Putamen (tissue), 1 donor: Measurements from ENCODE around the gene PCDHGC4.

ENCODE experiments used
- DNase-seq: peaks from one replicate; pipeline ENCODE4 v3.0.0-alpha.2; 2016; ENCODE audit warnings: low spot score

PCDHGC4 gene

GRCh38 chr5:141529002-141529401 lies 44.2 kb downstream of the PCDHGC4 start:
- no peak for DNase-seq

GRCh38 chr5:141529873-141530272 lies 45.0 kb downstream of the PCDHGC4 start:
- DNase-seq = no peak

DNA sequence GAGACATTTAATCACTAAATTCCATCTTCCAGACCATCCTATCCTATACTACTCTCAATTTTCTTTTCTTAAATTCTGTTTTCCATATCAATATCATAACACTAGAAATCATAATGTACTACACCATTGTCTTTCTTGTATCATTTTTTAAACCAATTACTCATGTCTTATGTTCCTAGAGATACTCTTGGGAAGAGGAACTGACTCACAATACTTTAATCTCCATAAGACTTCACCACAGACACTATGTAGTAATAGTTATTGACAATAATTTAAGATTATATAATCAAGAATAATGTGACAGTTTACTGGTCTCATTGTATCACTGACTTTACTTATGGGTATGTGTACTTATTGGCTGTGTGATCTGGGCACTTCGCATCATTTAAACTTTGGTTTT lies 47.9 kb downstream of the PCDHGC4 start:
- DNase-seq = no peak

DNA sequence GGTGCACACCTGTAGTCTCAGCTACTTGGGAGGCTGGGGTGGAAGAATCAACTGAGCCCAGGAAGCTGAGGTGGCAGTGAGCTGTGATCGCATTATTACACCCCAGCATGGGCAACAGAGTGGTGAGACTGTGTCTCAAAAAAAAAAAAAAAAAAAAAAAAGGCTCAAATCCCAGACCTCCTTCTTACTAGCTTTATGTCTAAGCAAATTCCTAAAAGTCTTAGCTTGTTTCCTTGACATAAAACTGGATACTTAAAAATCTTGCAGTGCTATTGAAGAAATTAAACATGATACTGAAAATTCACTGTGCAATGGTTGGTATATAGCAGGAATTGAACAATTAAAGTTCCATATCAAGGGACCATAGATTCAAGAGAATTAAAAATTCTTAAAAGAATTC lies 49.1 kb downstream of the PCDHGC4 start:
- DNase-seq = no peak

GRCh38 chr5:141534492-141535213 lies 49.8 kb downstream of the PCDHGC4 start:
- no peak for DNase-seq
